ENCODE results near the gene SNX2. TPM values are rescaled to one million over a fixed set of nuclear protein-coding genes. Genes with fewer than 3 reads are reported as not detected.

SNX2 gene
- total RNA-seq, 4 donors from 2014 or later = 35.5 to 44.8 (median 41.6) TPM

DNA sequence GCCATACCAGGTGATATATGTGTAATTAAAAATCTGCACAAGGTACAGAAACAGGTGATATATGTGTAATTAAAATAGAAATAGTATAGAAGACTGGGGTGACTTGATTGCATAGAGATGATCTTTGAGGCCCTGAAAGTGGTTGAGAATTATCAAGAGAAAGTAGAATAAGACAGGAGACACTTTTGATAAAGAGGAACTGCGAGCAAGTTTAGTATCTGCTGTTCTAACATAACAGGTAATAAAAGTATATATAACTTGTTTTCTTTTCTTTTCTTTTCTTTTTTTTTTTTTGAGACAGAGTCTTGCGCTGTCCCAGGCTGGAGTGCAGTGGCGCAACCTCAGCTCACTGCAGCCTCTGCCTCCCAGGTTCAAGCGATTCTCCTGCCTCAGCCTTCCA is 5.4 kb downstream of the SNX2 start:
- 94 to 97% methylated on average over 4 of the region's 4 CpGs for WGBS, 2 donors
- H3K4me3 ChIP-seq (ENCODE audit: low read depth, poor library complexity, severe bottlenecking) = no peak overlapping the region
- intact Hi-C loops (cut with DNase I; ENCODE audit: low total_unique reads) = no loop called here
- TF ChIP-seq, protein P1, sequence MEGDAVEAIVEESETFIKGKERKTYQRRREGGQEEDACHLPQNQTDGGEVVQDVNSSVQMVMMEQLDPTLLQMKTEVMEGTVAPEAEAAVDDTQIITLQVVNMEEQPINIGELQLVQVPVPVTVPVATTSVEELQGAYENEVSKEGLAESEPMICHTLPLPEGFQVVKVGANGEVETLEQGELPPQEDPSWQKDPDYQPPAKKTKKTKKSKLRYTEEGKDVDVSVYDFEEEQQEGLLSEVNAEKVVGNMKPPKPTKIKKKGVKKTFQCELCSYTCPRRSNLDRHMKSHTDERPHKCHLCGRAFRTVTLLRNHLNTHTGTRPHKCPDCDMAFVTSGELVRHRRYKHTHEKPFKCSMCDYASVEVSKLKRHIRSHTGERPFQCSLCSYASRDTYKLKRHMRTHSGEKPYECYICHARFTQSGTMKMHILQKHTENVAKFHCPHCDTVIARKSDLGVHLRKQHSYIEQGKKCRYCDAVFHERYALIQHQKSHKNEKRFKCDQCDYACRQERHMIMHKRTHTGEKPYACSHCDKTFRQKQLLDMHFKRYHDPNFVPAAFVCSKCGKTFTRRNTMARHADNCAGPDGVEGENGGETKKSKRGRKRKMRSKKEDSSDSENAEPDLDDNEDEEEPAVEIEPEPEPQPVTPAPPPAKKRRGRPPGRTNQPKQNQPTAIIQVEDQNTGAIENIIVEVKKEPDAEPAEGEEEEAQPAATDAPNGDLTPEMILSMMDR (IDR thresholded peaks at IDR 0.05) = no peak
- TF ChIP-seq POLR2A (IDR thresholded peaks at IDR 0.05) = no peak
- no peak for DNase-seq (ENCODE audit: low spot score in 2 of 2)

DNA sequence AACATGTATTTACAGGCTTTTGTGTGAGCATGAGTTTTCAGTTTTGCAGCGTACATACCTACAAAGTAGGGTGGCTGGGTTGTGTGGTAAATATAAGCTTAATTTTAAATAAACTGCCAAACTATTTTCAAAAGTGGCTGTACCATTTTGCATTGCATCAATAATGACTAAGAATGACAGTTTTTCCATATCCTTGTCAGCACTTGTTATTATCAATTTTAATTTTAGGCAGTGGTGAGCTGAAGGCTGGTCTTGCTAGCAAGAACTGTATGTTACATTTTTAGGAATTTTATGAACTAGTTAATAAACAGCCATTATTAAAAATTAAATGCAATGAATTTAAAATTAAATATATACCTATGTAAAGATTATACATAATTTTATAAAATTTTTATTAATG is 6.6 kb downstream of the SNX2 start:
- WGBS, 2 donors = 0 to 100% methylated on average over 1 of the region's 1 CpG
- no peak overlapping the region for H3K4me3 ChIP-seq (ENCODE audit: low read depth, poor library complexity, severe bottlenecking)
- intact Hi-C loops (cut with DNase I; ENCODE audit: low total_unique reads) = no loop called here
- TF ChIP-seq, protein P1 (IDR thresholded peaks at IDR 0.05) = no peak
- no peak for TF ChIP-seq POLR2A (IDR thresholded peaks at IDR 0.05)
- DNase-seq (ENCODE audit: low spot score in 2 of 2) = no peak

DNA sequence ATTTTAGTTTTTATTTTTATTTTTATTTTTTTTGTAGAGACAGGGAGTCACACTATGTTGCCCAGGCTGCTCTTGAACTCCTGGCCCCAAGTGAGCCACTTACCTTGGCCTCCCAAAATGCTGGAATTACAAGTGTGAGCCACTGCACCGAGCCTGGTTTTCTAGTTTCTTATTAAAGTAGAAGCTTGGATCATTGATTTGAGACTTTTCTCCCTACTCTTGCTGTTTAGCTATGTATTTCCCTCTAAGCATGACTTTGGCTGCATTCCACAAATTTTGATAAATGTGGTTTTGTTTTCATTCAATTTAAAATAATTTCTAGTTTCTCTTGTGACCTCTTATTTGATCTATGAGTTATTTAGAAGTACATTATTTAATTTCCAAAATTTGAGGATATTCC is 10.4 kb downstream of the SNX2 start:
- intact Hi-C loops (cut with DNase I; ENCODE audit: low total_unique reads) = no loop called here
- H3K4me3 ChIP-seq (ENCODE audit: low read depth, poor library complexity, severe bottlenecking) = no peak overlapping the region
- no peak for DNase-seq (ENCODE audit: low spot score in 2 of 2)
- WGBS, 2 donors = 94 to 95% methylated on average over 1 of the region's 1 CpG
- TF ChIP-seq POLR2A (IDR thresholded peaks at IDR 0.05) = no peak
- TF ChIP-seq, protein P1 (IDR thresholded peaks at IDR 0.05) = no peak

DNA sequence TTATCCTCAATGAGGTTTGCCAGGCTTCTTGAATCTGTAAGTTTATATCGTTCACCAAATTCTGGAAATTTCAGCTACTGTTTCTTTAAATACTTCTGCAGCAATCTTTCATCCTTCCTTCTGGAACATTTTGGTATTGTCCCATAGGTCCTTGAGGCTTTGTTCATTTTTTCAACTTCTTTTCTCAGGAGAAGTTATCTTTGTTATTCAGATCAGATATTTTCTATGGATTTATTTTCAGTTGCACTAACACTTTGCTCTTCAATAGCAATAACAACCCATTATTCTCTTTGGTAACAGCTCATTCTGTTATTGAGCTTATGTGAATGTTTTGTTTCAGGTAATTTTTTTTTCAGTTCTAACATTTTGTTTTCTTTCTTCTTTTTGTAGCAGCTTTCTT is 13.5 kb downstream of the SNX2 start:
- intact Hi-C loops (cut with DNase I; ENCODE audit: low total_unique reads) = no loop called here
- WGBS, 2 donors = 91 to 94% methylated on average over 1 of the region's 1 CpG
- TF ChIP-seq POLR2A (IDR thresholded peaks at IDR 0.05) = no peak
- TF ChIP-seq, protein P1 (IDR thresholded peaks at IDR 0.05) = no peak
- H3K4me3 ChIP-seq (ENCODE audit: low read depth, poor library complexity, severe bottlenecking) = no peak overlapping the region
- DNase-seq (ENCODE audit: low spot score in 2 of 2) = no peak

DNA sequence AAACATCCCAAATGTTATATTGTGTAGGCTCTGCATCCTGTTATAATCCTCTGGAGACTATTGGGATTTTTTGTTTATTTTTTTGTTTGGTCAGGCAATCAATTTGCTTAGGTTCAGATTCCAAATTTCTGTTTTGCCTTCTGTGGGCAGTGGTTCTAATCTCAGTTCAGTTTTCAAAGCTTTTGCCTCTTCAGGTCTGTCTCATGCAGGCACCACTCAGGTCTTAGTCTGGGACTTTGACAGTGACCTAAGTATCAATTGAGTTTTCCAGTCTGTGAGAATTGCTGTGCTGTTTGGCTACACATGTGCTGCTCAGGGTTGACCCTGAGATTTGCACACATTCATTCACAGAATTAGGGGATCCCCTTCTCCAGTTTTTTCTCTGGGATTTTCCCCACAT is 14.1 kb downstream of the SNX2 start:
- TF ChIP-seq, protein P1 (IDR thresholded peaks at IDR 0.05) = no peak
- no peak for TF ChIP-seq POLR2A (IDR thresholded peaks at IDR 0.05)
- intact Hi-C loops (cut with DNase I; ENCODE audit: low total_unique reads) = no loop called here
- no peak for DNase-seq (ENCODE audit: low spot score in 2 of 2)
- H3K4me3 ChIP-seq (ENCODE audit: low read depth, poor library complexity, severe bottlenecking) = no peak overlapping the region

DNA sequence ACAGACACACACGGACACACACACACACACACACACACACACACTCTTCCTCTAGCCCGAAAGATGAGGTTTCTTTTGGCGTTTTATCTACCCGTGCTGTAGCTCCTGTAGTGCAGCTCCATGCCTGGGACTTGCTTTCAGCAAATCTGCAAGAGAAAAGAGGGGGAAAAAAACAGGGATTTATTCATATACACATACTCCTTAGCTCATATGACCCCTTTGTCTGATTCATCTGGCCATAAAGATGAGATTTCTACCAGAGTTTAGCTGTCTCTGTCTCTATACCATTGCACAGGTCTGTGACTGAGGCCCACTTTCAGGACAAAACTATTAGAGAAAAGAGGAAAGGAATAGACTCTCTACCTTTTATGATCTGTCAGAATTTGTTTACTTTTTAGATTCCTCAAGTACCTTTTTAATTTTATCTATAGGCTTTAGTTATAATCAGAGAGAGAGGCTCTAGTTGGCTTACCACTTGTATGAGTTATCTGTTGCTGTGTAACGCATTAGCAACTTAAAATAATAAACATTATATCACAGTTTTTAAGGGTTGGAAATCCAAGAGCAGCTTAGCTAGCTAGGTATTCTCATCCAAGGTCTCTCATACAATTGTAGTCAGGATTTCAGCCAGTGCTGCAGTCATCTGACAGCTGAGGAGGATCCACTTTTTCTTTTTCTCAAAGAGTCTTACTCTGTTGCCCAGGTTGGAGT is 14.7 kb downstream of the SNX2 start:
- intact Hi-C loops (cut with DNase I; ENCODE audit: low total_unique reads) = no loop called here
- 80 to 93% methylated on average over 5 of the region's 5 CpGs for WGBS, 2 donors
- DNase-seq (ENCODE audit: low spot score in 2 of 2) = no peak
- H3K4me3 ChIP-seq (ENCODE audit: low read depth, poor library complexity, severe bottlenecking) = no peak overlapping the region
- TF ChIP-seq, protein P1 (IDR thresholded peaks at IDR 0.05) = no peak
- TF ChIP-seq POLR2A (IDR thresholded peaks at IDR 0.05) = no peak
